Measurements from ENCODE around the gene NSUN2. TPM values are rescaled to one million over a fixed set of nuclear protein-coding genes. Genes with fewer than 3 reads are reported as not detected.
"Not testable (repeated sequence)": the region's sequence is repeated elsewhere in the genome, so short reads cannot be mapped to it uniquely, and the experiment has no call there.

Gene NSUN2
- polyA plus RNA-seq, 1 donor from 2014 or later = 47.5 TPM

GRCh38 chr5:6673963-6674362, 41.1 kb upstream of the NSUN2 start:
- no peak overlapping the region for H2AFZ ChIP-seq (ENCODE audit: low read depth, low read length)
- no peak overlapping the region for H3K9ac ChIP-seq (ENCODE audit: low read length)
- H3K27me3 ChIP-seq (ENCODE audit: insufficient read depth, low read depth, low read length) = no peaks in the 10 kb centered on the region
- no peaks in the 10 kb centered on the region for H3K9me2 ChIP-seq (ENCODE audit: insufficient read depth, low read length)
- H3K4me2 ChIP-seq (ENCODE audit: low read length) = no peak overlapping the region
- no peak overlapping the region for H3K27ac ChIP-seq (ENCODE audit: low read length)
- no peak overlapping the region for H3K4me3 ChIP-seq (ENCODE audit: low read length)
- H4K20me1 ChIP-seq (ENCODE audit: insufficient read depth) = no peaks in the 10 kb centered on the region
- H3K36me3 ChIP-seq (ENCODE audit: insufficient read depth, low read length) = no peaks in the 10 kb centered on the region
- no peaks in the 10 kb centered on the region for H3K9me3 ChIP-seq (ENCODE audit: low read length)
- TF ChIP-seq MXI1 (conservative IDR thresholded peaks at IDR 0.05; ENCODE audit: poor library complexity, severe bottlenecking) (no peak), REST (IDR thresholded peaks at IDR 0.05; ENCODE audit: borderline replicate concordance) (no peak), SMC3 (conservative IDR thresholded peaks at IDR 0.05; ENCODE audit: poor library complexity) (no peak), POLR2AphosphoS5 (IDR thresholded peaks at IDR 0.05) (no peak), TAF1 (IDR thresholded peaks at IDR 0.05; ENCODE audit: low read depth) (no peak), RAD21 (conservative IDR thresholded peaks at IDR 0.05) (no peak), EZH2 (IDR thresholded peaks at IDR 0.05; ENCODE audit: borderline replicate concordance, insufficient read depth, low read length, poor library complexity, severe bottlenecking) (no peak), EP300 (conservative IDR thresholded peaks at IDR 0.05; ENCODE audit: poor library complexity, severe bottlenecking) (no peak)
- TF ChIP-seq, protein P1, sequence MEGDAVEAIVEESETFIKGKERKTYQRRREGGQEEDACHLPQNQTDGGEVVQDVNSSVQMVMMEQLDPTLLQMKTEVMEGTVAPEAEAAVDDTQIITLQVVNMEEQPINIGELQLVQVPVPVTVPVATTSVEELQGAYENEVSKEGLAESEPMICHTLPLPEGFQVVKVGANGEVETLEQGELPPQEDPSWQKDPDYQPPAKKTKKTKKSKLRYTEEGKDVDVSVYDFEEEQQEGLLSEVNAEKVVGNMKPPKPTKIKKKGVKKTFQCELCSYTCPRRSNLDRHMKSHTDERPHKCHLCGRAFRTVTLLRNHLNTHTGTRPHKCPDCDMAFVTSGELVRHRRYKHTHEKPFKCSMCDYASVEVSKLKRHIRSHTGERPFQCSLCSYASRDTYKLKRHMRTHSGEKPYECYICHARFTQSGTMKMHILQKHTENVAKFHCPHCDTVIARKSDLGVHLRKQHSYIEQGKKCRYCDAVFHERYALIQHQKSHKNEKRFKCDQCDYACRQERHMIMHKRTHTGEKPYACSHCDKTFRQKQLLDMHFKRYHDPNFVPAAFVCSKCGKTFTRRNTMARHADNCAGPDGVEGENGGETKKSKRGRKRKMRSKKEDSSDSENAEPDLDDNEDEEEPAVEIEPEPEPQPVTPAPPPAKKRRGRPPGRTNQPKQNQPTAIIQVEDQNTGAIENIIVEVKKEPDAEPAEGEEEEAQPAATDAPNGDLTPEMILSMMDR (IDR thresholded peaks at IDR 0.05; ENCODE audit: poor library complexity, severe bottlenecking) = no peak
- H3K79me2 ChIP-seq (replicated peaks; ENCODE audit: insufficient read depth, low read length) = no peaks in the 10 kb centered on the region
- no peaks in the 10 kb centered on the region for H3F3A ChIP-seq (ENCODE audit: insufficient read depth, low read length, poor library complexity, severe bottlenecking)

- Histone ChIP-seq H3K27ac (ENCODE audit: low read length) (no peak overlapping the region), H3K4me2 (ENCODE audit: low read length) (no peak overlapping the region), H3K9me3 (ENCODE audit: low read length) (no peaks in the 10 kb centered on the region), H3F3A (ENCODE audit: insufficient read depth, low read length, poor library complexity, severe bottlenecking) (no peaks in the 10 kb centered on the region), H3K36me3 (ENCODE audit: insufficient read depth, low read length) (no peaks in the 10 kb centered on the region), H3K9ac (ENCODE audit: low read length) (no peak overlapping the region), H3K79me2 (replicated peaks; ENCODE audit: insufficient read depth, low read length) (no peaks in the 10 kb centered on the region), H4K20me1 (ENCODE audit: insufficient read depth) (no peaks in the 10 kb centered on the region), H2AFZ (ENCODE audit: low read depth, low read length) (no peak overlapping the region), H3K27me3 (ENCODE audit: insufficient read depth, low read depth, low read length) (no peaks in the 10 kb centered on the region), H3K4me3 (ENCODE audit: low read length) (no peak overlapping the region), H3K9me2 (ENCODE audit: insufficient read depth, low read length) (no peaks in the 10 kb centered on the region)
- TF ChIP-seq RAD21 (conservative IDR thresholded peaks at IDR 0.05) = no peak
- TF ChIP-seq REST (IDR thresholded peaks at IDR 0.05; ENCODE audit: borderline replicate concordance) = no peak
- no peak for TF ChIP-seq EZH2 (IDR thresholded peaks at IDR 0.05; ENCODE audit: borderline replicate concordance, insufficient read depth, low read length, poor library complexity, severe bottlenecking)
- no peak for TF ChIP-seq EP300 (conservative IDR thresholded peaks at IDR 0.05; ENCODE audit: poor library complexity, severe bottlenecking)
- no peak for TF ChIP-seq POLR2AphosphoS5 (IDR thresholded peaks at IDR 0.05)
- no peak for TF ChIP-seq SMC3 (conservative IDR thresholded peaks at IDR 0.05; ENCODE audit: poor library complexity)
- no peak for TF ChIP-seq TAF1 (IDR thresholded peaks at IDR 0.05; ENCODE audit: low read depth)
- no peak for TF ChIP-seq MXI1 (conservative IDR thresholded peaks at IDR 0.05; ENCODE audit: poor library complexity, severe bottlenecking)
- TF ChIP-seq, protein P1 (IDR thresholded peaks at IDR 0.05; ENCODE audit: poor library complexity, severe bottlenecking) = no peak
Observed at GRCh38 chr5:6673031-6673430, 40.2 kb upstream of the NSUN2 start.

DNA sequence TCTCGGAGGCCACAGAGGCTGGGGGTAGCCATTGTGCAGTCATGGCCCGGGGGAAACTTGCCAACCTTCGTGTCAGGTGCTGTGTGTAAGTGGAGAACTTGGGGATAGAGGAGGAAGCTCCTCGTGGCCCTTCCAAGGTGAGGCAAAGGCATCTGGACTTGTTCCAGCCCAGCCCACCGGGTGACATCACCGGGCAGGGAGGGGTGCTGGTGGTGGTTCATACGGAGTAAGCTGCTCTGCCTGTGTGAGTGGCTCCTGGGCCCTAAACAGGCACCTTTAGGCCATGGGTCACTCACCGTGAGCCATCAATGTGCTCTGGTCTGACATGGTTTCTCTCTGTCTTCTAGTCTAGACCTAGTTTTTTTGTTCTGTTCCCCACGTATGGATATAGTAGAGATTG, 35.9 kb upstream of the NSUN2 start:
- H3K27ac ChIP-seq (ENCODE audit: low read length); H2AFZ ChIP-seq (ENCODE audit: low read depth, low read length); H3K4me3 ChIP-seq (ENCODE audit: low read length); H3K9me3 ChIP-seq (ENCODE audit: low read length); H3K27me3 ChIP-seq (ENCODE audit: insufficient read depth, low read depth, low read length); H3F3A ChIP-seq (ENCODE audit: insufficient read depth, low read length, poor library complexity, severe bottlenecking); H3K9me2 ChIP-seq (ENCODE audit: insufficient read depth, low read length); H3K79me2 ChIP-seq (replicated peaks; ENCODE audit: insufficient read depth, low read length); H3K4me2 ChIP-seq (ENCODE audit: low read length); H3K36me3 ChIP-seq (ENCODE audit: insufficient read depth, low read length); H4K20me1 ChIP-seq (ENCODE audit: insufficient read depth); H3K9ac ChIP-seq (ENCODE audit: low read length): not testable (repeated sequence)

Data from neural cell (in vitro differentiated cells).